ENCODE data around the gene SLC6A3.

The SLC6A3 gene

GRCh38 chr5:1405121-1405520, 40.1 kb downstream of the SLC6A3 start:
- no peak overlapping the region for H3K27ac ChIP-seq
- H3K36me3 ChIP-seq (replicated peaks) = no peaks in the 10 kb centered on the region
- no peaks in the 10 kb centered on the region for H3K27me3 ChIP-seq (replicated peaks)
- in situ Hi-C loops (cut with HindIII; ENCODE audit: low pct_ligation_motif_present, low sequenced_read_pairs) = no loop called here
- no peak overlapping the region for H3K4me3 ChIP-seq (ENCODE audit: low read depth, low read length)
- TF ChIP-seq CTCF (IDR thresholded peaks at IDR 0.05; ENCODE audit: low read depth, low read length, missing control alignments) = no peak
- no peak for DNase-seq

GRCh38 chr5:1404062-1404461, 41.2 kb downstream of the SLC6A3 start:
- Histone ChIP-seq H3K4me3 (ENCODE audit: low read depth, low read length) (no peak overlapping the region), H3K36me3 (replicated peaks) (no peaks in the 10 kb centered on the region), H3K27ac (no peak overlapping the region), H3K27me3 (replicated peaks) (no peaks in the 10 kb centered on the region)
- in situ Hi-C loops (cut with HindIII; ENCODE audit: low pct_ligation_motif_present, low sequenced_read_pairs) = no loop called here
- no peak for TF ChIP-seq CTCF (IDR thresholded peaks at IDR 0.05; ENCODE audit: low read depth, low read length, missing control alignments)
- DNase-seq = no peak

GRCh38 chr5:1402611-1403255, 42.5 kb downstream of the SLC6A3 start:
- Histone ChIP-seq H3K27me3 (replicated peaks) (no peaks in the 10 kb centered on the region), H3K27ac (no peak overlapping the region), H3K4me3 (ENCODE audit: low read depth, low read length) (no peak overlapping the region), H3K36me3 (replicated peaks) (no peaks in the 10 kb centered on the region)
- DNase-seq = no peak
- in situ Hi-C loops (cut with HindIII; ENCODE audit: low pct_ligation_motif_present, low sequenced_read_pairs) = no loop called here
- no peak for TF ChIP-seq CTCF (IDR thresholded peaks at IDR 0.05; ENCODE audit: low read depth, low read length, missing control alignments)

- DNase-seq = no peak
- no peaks in the 10 kb centered on the region for H3K36me3 ChIP-seq (replicated peaks)
- no peaks in the 10 kb centered on the region for H3K27me3 ChIP-seq (replicated peaks)
- no peak for TF ChIP-seq CTCF (IDR thresholded peaks at IDR 0.05; ENCODE audit: low read depth, low read length, missing control alignments)
- H3K27ac ChIP-seq = no peak overlapping the region
- in situ Hi-C loops (cut with HindIII; ENCODE audit: low pct_ligation_motif_present, low sequenced_read_pairs) = no loop called here
- no peak overlapping the region for H3K4me3 ChIP-seq (ENCODE audit: low read depth, low read length)
These were observed 43.6 kb downstream of the SLC6A3 start for GRCh38 chr5:1401536-1402138.

- no peak overlapping the region for H3K27ac ChIP-seq
- no peak for TF ChIP-seq CTCF (IDR thresholded peaks at IDR 0.05; ENCODE audit: low read depth, low read length, missing control alignments)
- in situ Hi-C loops (cut with HindIII; ENCODE audit: low pct_ligation_motif_present, low sequenced_read_pairs) = no loop called here
These were observed 44.3 kb downstream of the SLC6A3 start for GRCh38 chr5:1400936-1401335.

More at GRCh38 chr5:1400936-1401335, 44.3 kb downstream of the SLC6A3 start:
- Histone ChIP-seq H3K4me3 (ENCODE audit: low read depth, low read length) (no peak overlapping the region), H3K27me3 (replicated peaks) (no peaks in the 10 kb centered on the region), H3K36me3 (replicated peaks) (no peaks in the 10 kb centered on the region)
- no peak for DNase-seq
